Stomach (tissue), 4 donors: ENCODE results near the gene UBD.

ENCODE experiments used
- EP300 ChIP-seq: sonication (generic); formaldehyde crosslinking; IDR thresholded peaks from one replicate; pipeline ENCODE4 v1.6.1; 2017; ENCODE audit warnings: antibody characterized with exemption
- POLR2A ChIP-seq, 4 donors: fragments of 450-650 bp; IDR thresholded peaks; one replicate each; pipeline ENCODE4 v1.6.1; 2016; ENCODE audit warnings: antibody characterized with exemption in 4 of 4, control low read depth in 2 of 4, mild to moderate bottlenecking in 1 of 4, moderate library complexity in 1 of 4
- POLR2AphosphoS5 ChIP-seq, 3 donors: sonication (generic); formaldehyde crosslinking; IDR thresholded peaks; one replicate each; pipeline ENCODE4 v1.6.1; 2016; ENCODE audit warnings: antibody characterized with exemption in 3 of 3
- TF ChIP-seq, protein P1 (sequence below), 7 experiments: fragments of 450-650 bp in 4 of 7; fragments of 200-600 bp in 3 of 7; sonication (generic) in 3 of 7; IDR thresholded peaks; one replicate each; pipeline ENCODE4 v1.5.1; 2016 to 2019; ENCODE audit warnings: antibody characterized with exemption in 7 of 7, control low read depth in 2 of 7, mild to moderate bottlenecking in 1 of 7

- TF ChIP-seq, protein P1, sequence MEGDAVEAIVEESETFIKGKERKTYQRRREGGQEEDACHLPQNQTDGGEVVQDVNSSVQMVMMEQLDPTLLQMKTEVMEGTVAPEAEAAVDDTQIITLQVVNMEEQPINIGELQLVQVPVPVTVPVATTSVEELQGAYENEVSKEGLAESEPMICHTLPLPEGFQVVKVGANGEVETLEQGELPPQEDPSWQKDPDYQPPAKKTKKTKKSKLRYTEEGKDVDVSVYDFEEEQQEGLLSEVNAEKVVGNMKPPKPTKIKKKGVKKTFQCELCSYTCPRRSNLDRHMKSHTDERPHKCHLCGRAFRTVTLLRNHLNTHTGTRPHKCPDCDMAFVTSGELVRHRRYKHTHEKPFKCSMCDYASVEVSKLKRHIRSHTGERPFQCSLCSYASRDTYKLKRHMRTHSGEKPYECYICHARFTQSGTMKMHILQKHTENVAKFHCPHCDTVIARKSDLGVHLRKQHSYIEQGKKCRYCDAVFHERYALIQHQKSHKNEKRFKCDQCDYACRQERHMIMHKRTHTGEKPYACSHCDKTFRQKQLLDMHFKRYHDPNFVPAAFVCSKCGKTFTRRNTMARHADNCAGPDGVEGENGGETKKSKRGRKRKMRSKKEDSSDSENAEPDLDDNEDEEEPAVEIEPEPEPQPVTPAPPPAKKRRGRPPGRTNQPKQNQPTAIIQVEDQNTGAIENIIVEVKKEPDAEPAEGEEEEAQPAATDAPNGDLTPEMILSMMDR (IDR thresholded peaks at IDR 0.05), result no peak
- TF ChIP-seq POLR2AphosphoS5 (IDR thresholded peaks at IDR 0.05) (no peak), POLR2A (IDR thresholded peaks at IDR 0.05) (no peak), EP300 (no peak)
Observed at GRCh38 chr6:29509239-29509638, 50.3 kb downstream of the UBD start.
